SIG-M5 treated with dmso at 0.1 percent for 504 hours (cell line): ENCODE measurements around the gene GLRX5.

Source experiments
- DNase-seq: peaks from one replicate; lab custom pipeline; 2025; ENCODE audit not compliant: unreplicated experiment; lab: John Stamatoyannopoulos, UW

The GLRX5 gene

GRCh38 chr14:95534299-95535225, at the start of gene GLRX5:
Gene GLRX5 (plus strand): TSS chr14:95535050. CDS start chr14:95535090, 40 bp downstream.
- DNase-seq, result peak; percentile 100

GRCh38 chr14:95485222-95485819, 49.5 kb upstream of the GLRX5 start:
- DNase-seq, result no peak

- no peak for DNase-seq
Measured at GRCh38 chr14:95486875-95487668, 47.8 kb upstream of the GLRX5 start.

GRCh38 chr14:95487669-95488084, 47.2 kb upstream of the GLRX5 start:
- DNase-seq, result no peak

- DNase-seq, result no peak
Measured at GRCh38 chr14:95488376-95489213, 46.3 kb upstream of the GLRX5 start.

- no peak for DNase-seq
Measured at GRCh38 chr14:95489214-95490137, 45.4 kb upstream of the GLRX5 start.

- no peak for DNase-seq
Measured at GRCh38 chr14:95490138-95490509, 44.7 kb upstream of the GLRX5 start.

- DNase-seq, result no peak
Measured at GRCh38 chr14:95490727-95491451, 44.0 kb upstream of the GLRX5 start.

GRCh38 chr14:95491936-95492608, 42.8 kb upstream of the GLRX5 start:
- no peak for DNase-seq

- no peak for DNase-seq
Measured at GRCh38 chr14:95493503-95493902, 41.3 kb upstream of the GLRX5 start.

- no peak for DNase-seq
Measured at GRCh38 chr14:95493976-95494375, 40.9 kb upstream of the GLRX5 start.

- no peak for DNase-seq
Measured at GRCh38 chr14:95494456-95494855, 40.4 kb upstream of the GLRX5 start.

GRCh38 chr14:95495076-95495475, 39.8 kb upstream of the GLRX5 start:
- DNase-seq, result no peak

GRCh38 chr14:95495538-95496025, 39.3 kb upstream of the GLRX5 start:
- DNase-seq, result peak; percentile 79

GRCh38 chr14:95496111-95496681, 38.7 kb upstream of the GLRX5 start:
- no peak for DNase-seq

GRCh38 chr14:95496690-95497259, 38.1 kb upstream of the GLRX5 start:
- peak; percentile 10 for DNase-seq

GRCh38 chr14:95497561-95498011, 37.3 kb upstream of the GLRX5 start:
- no peak for DNase-seq
